Natural killer cell (primary cell): ENCODE results near the gene ANKRD13C. TPM values are rescaled to one million over a fixed set of nuclear protein-coding genes. Genes with fewer than 3 reads are reported as not detected.

Source experiments
- ATAC-seq, 3 donors: fragments of 150-1000 bp in 2 of 3; fragments of 200-7000 bp in 1 of 3; cut with Tn5 transposase; 1 replicate in 1 of 3; 2 replicates in 2 of 3; pipeline ENCODE4 v1.10.0; 2021; ENCODE audit warnings: mild to moderate bottlenecking in 2 of 3, moderate library complexity in 2 of 3
- DNase-seq, 2 donors: peaks; one replicate each; pipeline versions ENCODE4 v3.0.0 to v3.0.0-alpha.2; 2013 to 2021; ENCODE audit warnings: mixed read lengths in 1 of 2
- H3K27ac ChIP-seq: one replicate; pipeline ENCODE4 v1.5.1; 2013; ENCODE audit warnings: mild to moderate bottlenecking, low read length
- H3K27me3 ChIP-seq: one replicate; pipeline ENCODE4 v1.6.1; 2013; ENCODE audit warnings: low read length; ENCODE audit not compliant: control insufficient read depth, insufficient read depth
- H3K36me3 ChIP-seq: one replicate; pipeline ENCODE4 v1.6.1; 2013; ENCODE audit warnings: low read length; ENCODE audit not compliant: control insufficient read depth, insufficient read depth
- H3K4me1 ChIP-seq: one replicate; pipeline ENCODE4 v1.6.1; 2013; ENCODE audit warnings: low read length; ENCODE audit not compliant: control insufficient read depth, insufficient read depth
- H3K4me3 ChIP-seq: one replicate; pipeline ENCODE4 v1.5.1; 2013; ENCODE audit warnings: low read length
- H3K9me3 ChIP-seq: one replicate; pipeline ENCODE4 v1.6.1; 2013; ENCODE audit warnings: low read length; ENCODE audit not compliant: control insufficient read depth, insufficient read depth
- H3K27ac Mint-ChIP-seq, 2 donors: one replicate each; pipeline ENCODE4 v1.8.0; 2022; ENCODE audit warnings: mild to moderate bottlenecking in 2 of 2, mixed read lengths in 2 of 2, moderate library complexity in 1 of 2
- H3K27me3 Mint-ChIP-seq, 2 donors: one replicate each; pipeline ENCODE4 v1.8.0; 2022; ENCODE audit warnings: low read depth in 2 of 2, mixed read lengths in 2 of 2
- H3K36me3 Mint-ChIP-seq: one replicate; pipeline ENCODE4 v1.8.0; 2022; ENCODE audit warnings: mixed read lengths
- H3K4me1 Mint-ChIP-seq, 2 donors: one replicate each; pipeline ENCODE4 v1.8.0; 2022; ENCODE audit warnings: mixed read lengths in 2 of 2
- H3K4me3 Mint-ChIP-seq: one replicate; pipeline ENCODE4 v1.8.0; 2022; ENCODE audit warnings: mild to moderate bottlenecking, moderate library complexity, mixed read lengths
- H3K9me3 Mint-ChIP-seq, 2 donors: one replicate each; pipeline ENCODE4 v1.8.0; 2022; ENCODE audit warnings: mixed read lengths in 2 of 2
- CTCF ChIP-seq: fragments of 200-600 bp; IDR thresholded peaks from one replicate; pipeline ENCODE4 v1.8.0; 2022; ENCODE audit warnings: antibody characterized with exemption
- WGBS: methylation state at CpG from one replicate; pipeline ENCODE4 v1.1.7; 2013; ENCODE audit warnings: missing lambda C conversion rate; ENCODE audit not compliant: insufficient coverage; 5-methylcytosine and 5-hydroxymethylcytosine counted together
- intact Hi-C: fragments of 100-400 bp; cut with micrococcal nuclease; formaldehyde crosslinking; loops from one replicate; pipeline ENCODE4 v1.14.2; 2022
- total RNA-seq, 4 donors: library from RNA; stranded (reverse); fragments of 120-200 nt in 1 of 4; gene quantifications; one replicate each; pipeline versions ENCODE4 v1.2.3 to v1.2.4, GENCODE V29; 2013 to 2022

The ANKRD13C gene
- total RNA-seq, 3 donors from 2014 or later (not counting 1 experiment from before 2014, with no cell fraction given), result 32.2 to 33.7 (median 32.8) TPM

GRCh38 chr1:70227439-70227838 lies 127.1 kb downstream of the ANKRD13C start:
- Histone ChIP-seq H3K27ac (peak overlapping the region; percentile 46), H3K4me3 (no peak overlapping the region), H3K9me3 (no peaks in the 10 kb centered on the region), H3K4me1 (no peaks in the 10 kb centered on the region), H3K36me3 (peaks cover 66% of the 10 kb centered on the region), H3K27me3 (no peaks in the 10 kb centered on the region)
- DNase-seq (no peak), ATAC-seq (peak; percentile 93 to 95 (median 94))
- H3K9me3 Mint-ChIP-seq, result no peaks in the 10 kb centered on the region
- no peaks in the 10 kb centered on the region for H3K27me3 Mint-ChIP-seq
- peaks cover 48 to 59% of the 10 kb centered on the region in 2 donors for H3K4me1 Mint-ChIP-seq
- H3K27ac Mint-ChIP-seq, result peak overlapping the region; percentile 78 to 88
- no peak for TF ChIP-seq CTCF
- no peak overlapping the region for H3K4me3 Mint-ChIP-seq
- WGBS, result 14% methylated on average over 1 of the region's 1 CpG
- H3K36me3 Mint-ChIP-seq, result peaks cover 11% of the 10 kb centered on the region
- intact Hi-C loops, result no loop called here

GRCh38 chr1:70224954-70225353 lies 129.6 kb downstream of the ANKRD13C start:
- H3K9me3 Mint-ChIP-seq, result no peaks in the 10 kb centered on the region
- Histone ChIP-seq H3K4me3 (no peak overlapping the region), H3K27ac (no peak overlapping the region), H3K36me3 (peaks cover 42% of the 10 kb centered on the region), H3K4me1 (peaks cover 10% of the 10 kb centered on the region), H3K9me3 (no peaks in the 10 kb centered on the region), H3K27me3 (no peaks in the 10 kb centered on the region)
- intact Hi-C loops, result loop anchor here (5.0 kb wide), 3 partner anchors 127 to 852 kb away; partner anchors contain the start of gene ANKRD13C
- peaks cover 9% of the 10 kb centered on the region for H3K36me3 Mint-ChIP-seq
- no peak overlapping the region for H3K4me3 Mint-ChIP-seq
- H3K4me1 Mint-ChIP-seq, result peaks cover 61 to 63% of the 10 kb centered on the region in 2 donors
- peak overlapping the region; percentile 63 to 97 for H3K27ac Mint-ChIP-seq
- WGBS, result 96% methylated on average over 2 of the region's 2 CpGs
- TF ChIP-seq CTCF, result no peak
- no peak for ATAC-seq
- no peak for DNase-seq
- no peaks in the 10 kb centered on the region for H3K27me3 Mint-ChIP-seq

- H3K36me3 Mint-ChIP-seq, result no peaks in the 10 kb centered on the region
- DNase-seq (no peak), ATAC-seq (no peak)
- peak overlapping the region; percentile 93 to 97 for H3K27ac Mint-ChIP-seq
- Histone ChIP-seq H3K27ac (peak overlapping the region; percentile 98), H3K4me1 (peaks cover 10% of the 10 kb centered on the region), H3K36me3 (peaks cover 26% of the 10 kb centered on the region), H3K4me3 (no peak overlapping the region), H3K9me3 (no peaks in the 10 kb centered on the region), H3K27me3 (no peaks in the 10 kb centered on the region)
- no peaks in the 10 kb centered on the region for H3K9me3 Mint-ChIP-seq
- 33% methylated on average over 1 of the region's 3 CpGs for WGBS
- H3K4me3 Mint-ChIP-seq, result peak overlapping the region; percentile 96
- peaks cover 53 to 58% of the 10 kb centered on the region in 2 donors for H3K4me1 Mint-ChIP-seq
- intact Hi-C loops, result loop anchor here (5.0 kb wide), 3 partner anchors 130 to 855 kb away; partner anchors contain the start of gene ANKRD13C
- no peak for TF ChIP-seq CTCF
- H3K27me3 Mint-ChIP-seq, result no peaks in the 10 kb centered on the region
Measured at GRCh38 chr1:70222716-70223235, 131.7 kb downstream of the ANKRD13C start.
